ENCODE data around the gene ZC3H13.

ZC3H13 gene

DNA sequence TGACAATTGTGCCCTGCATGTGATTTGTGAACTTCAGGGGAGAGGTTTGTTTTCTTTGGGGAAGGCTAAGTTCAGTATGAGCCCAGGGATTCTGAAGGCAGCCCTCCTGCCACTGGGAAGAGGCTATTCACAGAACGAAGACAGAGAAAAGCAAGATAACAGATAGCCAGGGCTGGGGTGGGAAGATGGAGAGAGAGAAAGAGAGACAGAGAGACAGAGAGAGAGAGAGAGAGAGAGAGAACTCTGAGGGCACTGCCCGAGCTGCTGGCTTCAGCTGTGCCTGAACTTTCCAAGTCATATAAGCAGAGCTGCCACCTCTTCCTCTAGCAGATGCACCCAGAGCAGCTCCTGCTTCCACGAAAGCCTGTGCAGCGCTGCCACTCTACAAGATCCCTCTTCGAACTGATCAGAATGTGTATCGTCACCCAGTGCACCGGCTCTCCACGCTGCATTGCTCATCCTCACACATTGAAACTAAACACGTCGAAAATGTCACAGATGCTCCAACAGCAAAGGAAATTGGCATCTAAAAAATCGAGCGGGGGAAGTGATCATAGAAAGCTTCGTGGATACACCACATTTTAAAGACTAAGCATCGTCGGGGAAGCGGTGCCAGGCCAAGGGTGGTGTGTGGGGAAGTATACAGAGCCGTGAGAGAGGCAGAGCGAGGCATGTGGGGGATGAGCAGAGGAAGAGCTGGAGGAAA, 119.2 kb downstream of the ZC3H13 start:
- no peak for DNase-seq

DNA sequence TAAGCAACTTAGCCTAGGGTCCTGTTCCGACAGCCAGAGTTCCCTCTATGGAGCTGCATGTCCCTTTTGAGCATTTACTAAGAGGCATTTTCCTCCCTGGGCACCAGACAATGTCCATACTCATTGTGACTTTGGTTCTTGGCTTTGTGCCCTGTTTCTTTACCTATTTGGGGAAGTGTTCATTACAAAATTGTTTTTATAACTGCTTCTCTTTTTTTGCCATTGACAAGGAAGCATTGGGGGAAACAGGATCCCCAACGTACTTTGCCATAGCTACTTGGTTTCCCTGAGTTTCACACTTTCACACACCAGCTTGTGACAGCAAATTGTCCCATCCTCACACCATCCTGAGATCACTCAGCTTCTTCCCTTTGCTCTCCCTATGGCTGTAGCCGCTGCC, 119.9 kb downstream of the ZC3H13 start:
- DNase-seq = peak; percentile 49

DNA sequence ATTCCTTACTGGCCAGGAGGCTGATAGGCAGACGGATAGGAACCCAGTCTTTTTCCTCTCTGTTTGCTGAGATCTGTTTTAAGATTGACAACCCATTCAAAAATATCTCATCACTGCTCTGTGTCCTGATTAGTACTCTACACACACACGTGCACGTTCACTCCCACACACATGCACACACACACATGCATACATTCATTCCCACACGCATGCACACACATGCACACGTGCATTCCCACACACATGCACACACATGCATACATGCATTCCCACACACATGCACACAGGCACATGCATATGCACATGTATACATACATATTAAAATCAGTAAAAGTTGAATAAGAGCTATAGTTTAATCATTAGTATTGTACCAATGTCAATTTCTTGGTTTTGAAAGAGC, 120.4 kb downstream of the ZC3H13 start:
- DNase-seq = no peak

DNA sequence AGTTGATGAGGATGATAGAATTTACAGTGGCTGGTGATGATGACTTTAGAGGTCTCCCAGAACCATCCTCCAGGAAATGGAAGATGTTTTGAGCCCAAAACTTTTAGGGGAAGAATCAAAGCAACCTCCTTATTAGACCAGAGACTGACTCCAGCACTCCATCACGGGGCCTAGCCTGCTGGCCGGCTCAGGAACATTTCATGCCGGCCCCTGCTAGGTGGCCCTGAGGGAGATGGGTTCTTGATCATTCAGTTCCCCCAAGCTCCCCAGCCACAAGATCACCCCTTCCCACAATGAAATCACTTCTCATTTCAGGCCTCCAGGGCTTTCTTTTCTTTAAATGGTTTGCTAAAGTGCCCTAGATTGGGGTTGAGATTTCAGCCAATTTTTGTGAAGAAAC, 121.3 kb downstream of the ZC3H13 start:
- DNase-seq = no peak

DNA sequence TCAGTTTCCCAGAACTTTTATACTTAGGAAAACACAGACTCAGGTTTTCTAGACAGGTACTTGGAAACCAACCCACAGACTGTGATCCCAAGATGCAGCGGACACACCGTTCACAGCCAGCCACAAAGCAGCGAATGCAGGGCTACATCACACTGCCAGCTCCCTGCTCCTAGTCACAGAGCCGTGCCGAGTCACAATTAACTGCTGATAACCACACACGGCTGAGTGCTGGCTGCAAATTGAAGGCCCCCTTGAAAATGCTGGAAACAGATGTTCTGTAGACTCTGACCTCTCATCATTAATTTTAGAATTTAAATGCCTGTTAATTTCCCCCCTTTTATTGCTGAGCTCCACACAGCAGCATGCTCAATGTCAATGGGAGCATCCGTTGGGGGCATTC, 122.4 kb downstream of the ZC3H13 start:
- no peak for DNase-seq

DNA sequence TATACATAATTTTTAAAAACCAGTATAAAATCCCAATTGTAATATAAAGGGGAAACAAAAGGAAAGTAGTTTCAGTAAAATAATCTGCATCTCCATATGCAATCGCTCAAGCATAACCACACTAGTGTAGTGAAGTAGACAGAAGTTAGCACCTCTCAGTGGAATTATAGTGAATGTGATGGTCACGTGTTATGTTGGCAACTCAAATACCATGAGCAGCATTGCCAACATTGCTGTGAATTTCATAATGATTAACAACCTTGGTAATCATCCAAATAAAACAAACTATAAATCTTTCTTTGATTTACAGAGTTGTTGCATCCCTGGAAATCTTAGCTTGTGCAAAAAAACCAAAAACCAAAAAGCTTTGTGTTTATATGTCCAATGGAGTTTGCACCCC, 123.7 kb downstream of the ZC3H13 start:
- no peak for DNase-seq

DNA sequence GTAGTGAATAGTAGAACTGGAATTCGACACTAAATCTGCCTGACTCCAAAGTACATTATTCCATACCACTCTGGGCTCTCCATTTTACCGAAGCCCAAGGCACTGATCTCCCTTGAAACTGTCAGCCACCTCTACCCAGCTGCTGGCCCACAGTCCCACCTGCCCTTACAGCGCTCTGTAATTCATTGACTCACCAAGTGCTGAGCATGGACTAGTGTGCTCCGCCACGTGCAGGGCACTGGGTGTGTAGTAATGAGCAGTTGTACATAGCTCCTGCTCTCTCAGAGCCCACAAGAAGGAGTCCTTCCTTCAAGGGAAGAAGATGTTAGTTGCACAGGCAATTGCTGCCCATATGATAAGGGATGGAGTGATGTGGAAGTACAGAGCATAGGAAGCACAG, 124.4 kb downstream of the ZC3H13 start:
- no peak for DNase-seq

DNA sequence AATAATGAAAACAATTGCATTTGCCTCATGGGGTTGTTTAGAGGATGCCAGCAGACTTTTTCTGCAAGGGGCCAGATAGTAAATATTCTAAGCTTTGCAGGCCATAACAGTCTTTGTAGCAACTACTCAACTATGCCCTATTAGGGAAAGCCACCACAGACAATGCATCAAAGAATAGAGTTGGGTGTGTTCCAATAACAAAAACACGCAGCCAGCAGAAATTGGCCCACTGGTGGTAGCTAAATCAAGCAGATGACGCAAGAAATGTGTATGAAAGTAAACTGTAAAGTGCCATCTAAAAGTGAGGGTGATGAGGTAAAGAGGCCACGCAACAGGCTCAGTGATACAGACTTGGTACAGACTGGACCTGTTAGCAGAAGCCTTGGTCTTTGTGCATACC, 125.8 kb downstream of the ZC3H13 start:
- DNase-seq = no peak

DNA sequence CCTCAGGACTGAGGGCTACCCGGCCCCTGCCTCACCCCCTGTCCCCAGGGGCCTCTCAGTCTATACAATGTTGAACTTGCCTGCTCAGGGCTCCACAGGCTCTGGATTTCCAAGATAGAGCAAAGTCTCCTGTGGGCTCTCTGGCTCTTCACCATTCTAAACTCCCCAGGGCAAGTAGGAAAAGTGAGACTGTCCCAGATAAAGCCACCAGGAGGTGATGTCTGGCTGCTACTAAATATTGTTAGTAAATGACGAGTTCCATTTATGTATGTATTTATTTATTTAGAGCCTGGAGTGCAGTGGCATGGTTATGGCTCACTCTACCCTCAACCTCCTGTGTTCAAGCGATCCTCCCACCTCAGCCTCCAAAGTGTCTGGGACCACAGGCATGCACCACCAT, 127.4 kb downstream of the ZC3H13 start:
- peak; percentile 11 for DNase-seq

DNA sequence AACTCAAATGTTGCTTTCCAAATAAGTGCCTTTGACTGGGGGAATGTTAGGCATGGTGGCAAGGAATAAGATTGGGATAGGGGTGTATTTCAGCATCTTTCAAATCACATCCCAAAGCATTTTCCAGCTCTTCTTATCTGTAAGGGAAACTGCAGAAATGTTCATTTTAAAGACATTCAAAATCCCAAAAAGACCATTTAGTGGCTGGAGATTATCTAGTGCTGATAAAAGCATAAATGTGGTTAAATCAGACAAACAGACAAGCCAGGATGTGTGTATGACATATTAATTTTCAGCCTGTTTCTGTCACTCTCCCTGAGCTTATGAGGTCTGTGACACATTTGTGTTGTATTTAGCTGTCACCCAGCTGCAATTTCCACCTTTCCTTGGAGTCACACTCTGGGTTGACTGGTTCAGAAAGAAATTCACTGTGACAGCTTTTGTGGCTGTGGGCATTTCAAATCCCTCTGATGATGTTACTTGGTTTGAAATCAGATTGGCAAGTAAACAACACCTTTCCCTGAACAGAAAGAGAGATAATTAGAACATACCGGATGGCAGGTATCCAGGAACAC, 131.3 kb downstream of the ZC3H13 start:
- DNase-seq = no peak

DNA sequence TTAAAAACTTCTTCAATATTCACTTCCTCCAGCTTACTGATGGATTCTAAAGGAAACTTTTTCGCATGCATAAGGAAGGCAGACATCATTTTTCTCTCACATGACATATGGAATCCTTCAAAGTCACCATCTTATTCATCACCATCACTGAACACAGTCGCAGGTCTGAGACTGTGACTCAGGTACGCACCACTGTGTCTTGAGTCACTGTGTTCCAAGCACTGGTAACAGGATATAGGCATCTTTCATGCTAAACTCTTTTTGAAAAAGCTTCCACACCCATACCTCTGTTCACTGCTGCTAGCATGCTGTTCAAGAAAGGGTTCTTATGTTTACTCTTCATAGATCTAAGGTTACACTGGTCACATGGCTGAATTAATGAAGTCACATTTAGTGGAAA, 133.9 kb downstream of the ZC3H13 start:
- DNase-seq = no peak

DNA sequence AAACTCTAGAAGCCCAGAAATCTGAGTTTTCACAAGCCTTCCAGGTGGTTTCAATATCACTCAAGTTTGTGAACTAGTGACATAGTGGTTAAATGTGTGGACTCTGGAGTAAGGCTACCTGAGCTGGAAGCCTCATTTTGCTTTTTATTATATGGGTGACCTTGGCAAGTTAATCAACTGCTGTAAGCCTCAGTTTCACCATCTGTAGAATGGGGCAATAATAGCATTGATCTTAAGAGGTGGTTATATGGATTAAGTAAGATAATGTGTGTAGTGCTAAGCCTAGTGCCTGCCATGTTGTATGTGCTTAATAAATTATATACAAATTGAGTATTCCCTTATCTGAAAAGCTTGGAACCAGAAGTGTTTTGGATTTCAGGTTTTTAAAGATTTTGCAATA, 135.5 kb downstream of the ZC3H13 start:
- no peak for DNase-seq

DNA sequence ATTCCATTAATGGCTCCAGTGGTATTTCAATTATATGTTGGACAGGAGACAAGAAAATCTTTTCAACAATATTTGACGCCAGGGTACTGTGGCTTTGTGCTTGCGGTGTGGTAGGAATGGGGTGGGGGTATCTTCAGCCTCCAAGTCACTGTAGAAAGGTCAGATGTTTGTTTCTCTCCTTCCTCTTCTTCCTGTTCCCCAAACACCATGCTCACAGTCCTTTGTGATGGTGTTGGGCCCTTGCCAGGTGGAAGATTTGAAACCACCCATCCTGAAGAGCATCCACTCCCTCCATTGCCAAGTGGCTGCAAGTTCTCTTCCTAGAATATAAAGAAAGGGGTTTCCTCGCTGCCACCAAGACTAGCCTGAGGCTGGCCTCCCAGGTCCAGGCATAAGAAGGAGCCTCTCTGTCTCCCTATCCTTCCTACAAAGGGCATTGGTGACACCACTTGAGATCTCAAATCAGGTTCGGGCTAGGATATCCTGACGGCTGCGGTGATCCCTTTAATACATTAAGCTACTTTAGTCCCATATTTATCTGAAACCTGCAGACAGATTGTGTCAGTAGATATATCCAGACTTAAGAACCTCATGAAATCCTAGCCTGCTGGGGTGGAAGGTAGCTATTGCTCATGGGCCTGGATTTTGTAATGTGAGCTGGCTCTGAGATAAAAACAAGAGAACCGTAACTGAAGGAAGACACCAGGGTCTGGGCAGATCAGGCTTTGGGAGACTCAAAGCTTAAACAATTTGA, 136.7 kb downstream of the ZC3H13 start:
- peak; percentile 24 for DNase-seq

DNA sequence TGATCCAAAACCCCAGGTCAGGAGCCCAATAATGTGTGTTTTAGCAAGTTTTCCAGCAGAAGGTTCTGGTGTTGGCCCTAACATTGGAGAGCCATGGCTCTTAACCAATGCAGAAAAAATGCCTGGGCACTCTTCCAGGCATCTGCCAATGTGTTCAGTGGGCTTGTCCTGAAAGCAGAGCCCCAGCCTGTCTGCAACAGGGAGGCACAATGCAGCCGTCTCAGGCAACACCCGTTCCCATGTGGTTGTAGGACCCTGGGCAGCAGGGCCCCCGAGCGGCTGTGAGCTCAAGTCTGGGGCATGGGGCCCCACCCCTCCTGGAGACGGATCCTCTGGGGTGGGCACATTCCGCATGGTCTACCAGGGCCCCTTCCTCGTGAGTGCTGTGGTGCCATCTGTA, 142.9 kb downstream of the ZC3H13 start:
- no peak for DNase-seq

DNA sequence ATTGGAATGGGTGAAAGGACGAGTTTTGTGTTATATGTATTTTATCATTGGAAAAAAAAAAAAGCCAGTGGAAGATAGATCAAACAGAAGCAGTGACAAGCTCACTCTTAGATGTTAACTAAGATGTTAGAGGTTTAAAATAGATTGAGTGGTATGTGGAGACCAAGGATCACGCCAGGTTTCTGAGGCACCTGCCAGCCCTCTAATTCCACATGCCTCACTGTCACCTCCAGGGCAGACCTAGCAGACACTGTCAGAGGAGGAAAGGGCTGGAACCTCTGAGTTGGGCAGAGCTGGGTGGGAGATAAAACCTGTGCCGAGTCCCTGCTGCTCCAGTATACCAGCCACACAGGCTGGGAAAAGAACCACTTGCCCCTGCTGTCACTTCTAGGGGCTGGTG, 143.5 kb downstream of the ZC3H13 start:
- DNase-seq = no peak

DNA sequence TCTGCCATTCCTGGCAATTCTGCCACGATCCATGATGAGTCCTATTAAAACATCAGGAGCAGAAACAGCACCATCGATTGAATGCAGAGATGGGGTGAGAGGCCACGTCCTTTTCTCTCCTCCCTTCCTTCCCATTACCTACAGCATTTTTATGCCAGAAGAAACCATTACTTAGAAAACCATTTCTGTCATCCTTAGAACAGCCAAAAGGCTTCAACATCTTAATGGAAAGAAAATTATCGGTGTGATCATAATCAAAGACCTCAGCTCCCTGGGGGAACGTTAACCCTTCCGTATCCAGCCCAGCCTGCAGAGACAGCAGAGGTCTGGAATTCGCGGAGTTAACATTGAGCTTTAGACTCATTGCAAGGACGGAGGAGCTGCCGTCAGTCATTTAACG, 145.0 kb downstream of the ZC3H13 start:
- DNase-seq = no peak

Data from OCI-M1 (cell line).